ENCODE data around the gene ZNF674. TPM values are rescaled to one million over a fixed set of nuclear protein-coding genes. Genes with fewer than 3 reads are reported as not detected.
A peak's percentile ranks its signal among the peaks of the same experiment; 100 is the strongest.
"Not testable (repeated sequence)": the region's sequence is repeated elsewhere in the genome, so short reads cannot be mapped to it uniquely, and the experiment has no call there.

The ZNF674 gene
- total and polyA plus RNA-seq, 2 experiments from 2014 or later: 1.3 to 1.8 TPM

GRCh38 chrX:46477435-46477834 is 67.8 kb downstream of the ZNF674 start:
- H3K27me3 ChIP-seq: no peaks in the 10 kb centered on the region
- H3K27ac ChIP-seq: no peak overlapping the region
- no peaks in the 10 kb centered on the region for H3K9me3 ChIP-seq (ENCODE audit: low read depth)
- DNase-seq (ENCODE audit: low read depth in 1 of 2, low spot score in 1 of 2): peak in 1 of 2 donors; percentile 76
- no peak for TF ChIP-seq CTCF (IDR thresholded peaks at IDR 0.05; ENCODE audit: low read depth, low read length)
- no peak overlapping the region for H3K4me3 ChIP-seq
- no peaks in the 10 kb centered on the region for H3K36me3 ChIP-seq
- no peaks in the 10 kb centered on the region for H3K4me1 ChIP-seq (ENCODE audit: low read depth)

GRCh38 chrX:46465203-46465602 is 80.0 kb downstream of the ZNF674 start:
- H3K4me3 ChIP-seq: no peak overlapping the region
- H3K27ac ChIP-seq: no peak overlapping the region
- H3K27me3 ChIP-seq: no peaks in the 10 kb centered on the region
- DNase-seq (ENCODE audit: low read depth in 1 of 2, low spot score in 1 of 2): no peak
- peaks cover 3% of the 10 kb centered on the region for H3K9me3 ChIP-seq (ENCODE audit: low read depth)
- no peak for TF ChIP-seq CTCF (IDR thresholded peaks at IDR 0.05; ENCODE audit: low read depth, low read length)
- no peaks in the 10 kb centered on the region for H3K36me3 ChIP-seq
- H3K4me1 ChIP-seq (ENCODE audit: low read depth): no peaks in the 10 kb centered on the region

GRCh38 chrX:46463682-46464081 is 81.5 kb downstream of the ZNF674 start:
- Histone ChIP-seq H3K9me3 (ENCODE audit: low read depth) (peaks cover 3% of the 10 kb centered on the region), H3K4me1 (ENCODE audit: low read depth) (no peaks in the 10 kb centered on the region), H3K36me3 (no peaks in the 10 kb centered on the region), H3K27me3 (no peaks in the 10 kb centered on the region), H3K4me3 (no peak overlapping the region), H3K27ac (no peak overlapping the region)
- no peak for TF ChIP-seq CTCF (IDR thresholded peaks at IDR 0.05; ENCODE audit: low read depth, low read length)
- DNase-seq (ENCODE audit: low read depth in 1 of 2, low spot score in 1 of 2): no peak

- Histone ChIP-seq H3K36me3 (no peaks in the 10 kb centered on the region), H3K4me3 (no peak overlapping the region), H3K27ac (no peak overlapping the region), H3K27me3 (no peaks in the 10 kb centered on the region), H3K4me1 (ENCODE audit: low read depth) (no peaks in the 10 kb centered on the region), H3K9me3 (ENCODE audit: low read depth) (peaks cover 5% of the 10 kb centered on the region)
- no peak for DNase-seq (ENCODE audit: low read depth in 1 of 2, low spot score in 1 of 2)
- TF ChIP-seq CTCF (IDR thresholded peaks at IDR 0.05; ENCODE audit: low read depth, low read length): no peak
Measured at GRCh38 chrX:46461660-46462191, 83.5 kb downstream of the ZNF674 start.

GRCh38 chrX:46460801-46461659 is 84.2 kb downstream of the ZNF674 start:
- not testable (repeated sequence) for H3K36me3 ChIP-seq; DNase-seq (ENCODE audit: low read depth in 1 of 2, low spot score in 1 of 2); H3K9me3 ChIP-seq (ENCODE audit: low read depth); H3K4me1 ChIP-seq (ENCODE audit: low read depth); H3K4me3 ChIP-seq; H3K27me3 ChIP-seq; H3K27ac ChIP-seq

GRCh38 chrX:46459603-46460002 is 85.6 kb downstream of the ZNF674 start:
- no peaks in the 10 kb centered on the region for H3K4me1 ChIP-seq (ENCODE audit: low read depth)
- H3K27me3 ChIP-seq: no peaks in the 10 kb centered on the region
- DNase-seq (ENCODE audit: low read depth in 1 of 2, low spot score in 1 of 2): no peak
- no peak for TF ChIP-seq CTCF (IDR thresholded peaks at IDR 0.05; ENCODE audit: low read depth, low read length)
- no peaks in the 10 kb centered on the region for H3K36me3 ChIP-seq
- no peak overlapping the region for H3K4me3 ChIP-seq
- no peak overlapping the region for H3K27ac ChIP-seq
- H3K9me3 ChIP-seq (ENCODE audit: low read depth): peaks cover 2% of the 10 kb centered on the region
